Hematopoietic multipotent progenitor cell treated with erythropoietin and hydrocortisone succinate and interleukin-3 and kit ligand, for 17 days (in vitro differentiated cells): ENCODE measurements around the gene ABCC2.
A peak's percentile ranks its signal among the peaks of the same experiment; 100 is the strongest.

Experiments
- DNase-seq: peaks from one replicate; pipeline ENCODE4 v3.0.0-alpha.2; 2015; ENCODE audit warnings: low spot score

ABCC2 gene

GRCh38 chr10:99775850-99776249 is 6.6 kb upstream of the ABCC2 start:
- peak; percentile 41 for DNase-seq

DNA sequence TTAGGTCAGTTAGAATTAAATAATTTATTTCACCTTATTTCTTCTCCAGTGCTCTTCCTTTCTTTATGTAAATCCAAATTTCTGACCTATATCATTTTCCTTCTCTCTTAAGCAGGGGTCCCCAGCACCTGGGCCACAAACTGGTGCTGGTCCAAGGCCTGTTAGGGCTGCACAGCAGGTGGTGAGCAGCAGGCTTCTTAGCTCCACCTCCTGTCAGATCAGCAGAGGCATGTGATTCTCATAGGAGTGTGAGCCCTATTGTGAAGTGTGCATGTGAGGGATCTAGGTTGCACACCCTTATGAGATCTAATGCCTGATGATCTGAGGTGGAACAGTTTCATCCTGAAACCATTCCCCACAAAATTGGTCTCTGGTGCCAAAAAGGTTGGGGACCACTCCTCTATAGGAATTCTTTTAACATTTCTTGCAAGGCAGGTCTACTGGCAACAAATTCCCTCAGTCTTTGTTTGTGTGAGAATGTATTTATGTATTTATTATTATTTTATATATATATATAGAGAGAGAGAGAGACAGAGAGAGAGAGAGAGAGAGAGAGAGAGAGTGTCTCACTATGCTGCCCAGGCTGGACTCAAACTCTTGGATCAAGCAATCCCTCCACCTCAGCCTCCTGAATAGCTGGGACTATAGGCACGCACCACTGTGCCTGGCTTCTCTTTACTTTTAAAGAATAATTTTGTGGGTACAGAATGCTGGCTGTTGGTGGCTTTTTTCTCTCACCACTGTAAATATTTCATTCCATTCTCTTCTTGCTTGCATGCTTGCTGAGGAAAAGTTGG is 4.3 kb upstream of the ABCC2 start:
- DNase-seq = no peak

- DNase-seq = no peak
Measured at GRCh38 chr10:99779335-99779734, 3.1 kb upstream of the ABCC2 start.

- DNase-seq = no peak
Measured at GRCh38 chr10:99781734-99782429, 558 bp upstream of the ABCC2 start.

DNA sequence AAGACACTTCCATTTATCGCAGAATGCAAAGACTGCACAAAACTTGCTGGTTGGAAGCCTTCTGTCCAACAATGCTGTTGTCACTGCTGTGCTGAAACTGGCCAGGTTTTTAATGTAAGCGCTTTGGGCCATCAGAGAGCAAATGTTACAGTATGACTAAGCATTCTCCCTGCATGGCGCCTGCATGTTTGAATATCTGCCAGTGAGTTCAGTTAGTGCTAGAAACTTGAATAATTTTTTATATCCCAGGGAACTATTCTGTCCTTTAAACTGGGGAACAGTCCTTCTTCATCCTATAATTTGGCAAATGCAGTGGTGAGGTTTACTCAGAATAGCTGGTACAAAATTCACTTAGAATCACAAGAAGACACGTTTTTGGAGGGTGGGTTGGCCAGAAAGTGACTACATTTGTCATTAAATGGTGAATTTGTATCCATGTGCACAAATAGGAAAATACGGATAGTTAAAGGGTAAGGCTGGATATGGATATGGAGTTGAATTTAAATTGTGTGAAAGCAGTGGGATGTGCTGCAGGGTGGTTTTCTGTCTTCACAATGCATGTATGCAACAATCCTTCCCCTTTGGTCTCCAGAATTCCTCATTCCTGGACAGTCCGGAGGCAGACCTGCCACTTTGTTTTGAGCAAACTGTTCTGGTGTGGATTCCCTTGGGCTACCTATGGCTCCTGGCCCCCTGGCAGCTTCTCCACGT is 1.7 kb downstream of the ABCC2 start:
- no peak for DNase-seq

DNA sequence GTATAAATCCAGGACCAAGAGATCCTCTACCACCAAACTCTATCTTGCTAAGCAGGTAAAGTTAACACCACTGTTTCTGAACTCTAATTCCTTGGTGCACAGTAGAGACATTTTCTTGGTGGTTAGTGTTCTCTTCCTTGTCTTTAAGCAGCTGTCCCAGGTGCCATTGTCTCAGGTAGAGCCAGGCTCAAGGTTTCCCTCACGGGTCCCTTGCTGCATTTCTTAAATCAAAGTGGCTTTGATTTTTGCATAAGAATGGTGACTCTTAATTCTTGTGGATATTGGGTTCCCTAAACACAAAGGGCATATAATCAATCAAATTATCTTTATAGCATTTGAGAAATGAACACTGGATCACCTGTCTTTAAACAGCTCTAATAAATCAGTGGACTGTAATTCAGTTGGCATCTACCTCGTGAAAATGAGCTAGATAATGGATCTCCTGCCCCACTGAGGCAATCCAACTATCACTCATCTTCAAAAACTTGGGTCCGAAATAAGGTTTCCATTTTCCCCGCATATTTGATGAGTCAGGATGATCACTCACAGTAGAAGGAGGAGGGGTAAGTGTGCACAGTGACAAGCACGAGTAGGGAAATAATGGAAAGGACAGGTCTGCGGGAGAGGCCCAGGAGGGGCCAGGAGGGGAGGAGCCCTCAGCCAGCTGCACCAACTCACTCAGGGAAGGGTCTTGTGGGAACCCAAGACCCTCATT is 2.4 kb downstream of the ABCC2 start:
- DNase-seq = no peak

GRCh38 chr10:99785646-99786045 is 3.2 kb downstream of the ABCC2 start:
- DNase-seq = no peak

DNA sequence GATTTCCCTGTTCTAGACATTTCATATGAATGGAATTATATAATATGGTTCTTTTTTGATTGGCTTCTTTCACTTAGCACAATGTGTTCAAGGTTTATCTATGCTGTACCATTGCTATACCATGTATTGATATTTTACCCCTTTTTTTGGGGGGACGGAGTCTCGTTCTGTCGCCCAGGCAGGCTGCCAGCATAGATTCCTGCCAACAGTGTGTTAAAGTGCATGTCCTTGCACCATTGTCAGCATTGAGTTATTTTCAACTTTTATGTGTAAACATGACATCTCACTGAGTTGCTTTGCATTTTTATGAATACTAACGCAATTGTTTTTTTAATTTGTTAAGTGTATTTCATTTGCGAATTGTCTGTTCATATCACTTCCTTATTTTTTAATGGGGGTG is 4.9 kb downstream of the ABCC2 start:
- DNase-seq = no peak

GRCh38 chr10:99787782-99788445 is 5.5 kb downstream of the ABCC2 start:
- no peak for DNase-seq

DNA sequence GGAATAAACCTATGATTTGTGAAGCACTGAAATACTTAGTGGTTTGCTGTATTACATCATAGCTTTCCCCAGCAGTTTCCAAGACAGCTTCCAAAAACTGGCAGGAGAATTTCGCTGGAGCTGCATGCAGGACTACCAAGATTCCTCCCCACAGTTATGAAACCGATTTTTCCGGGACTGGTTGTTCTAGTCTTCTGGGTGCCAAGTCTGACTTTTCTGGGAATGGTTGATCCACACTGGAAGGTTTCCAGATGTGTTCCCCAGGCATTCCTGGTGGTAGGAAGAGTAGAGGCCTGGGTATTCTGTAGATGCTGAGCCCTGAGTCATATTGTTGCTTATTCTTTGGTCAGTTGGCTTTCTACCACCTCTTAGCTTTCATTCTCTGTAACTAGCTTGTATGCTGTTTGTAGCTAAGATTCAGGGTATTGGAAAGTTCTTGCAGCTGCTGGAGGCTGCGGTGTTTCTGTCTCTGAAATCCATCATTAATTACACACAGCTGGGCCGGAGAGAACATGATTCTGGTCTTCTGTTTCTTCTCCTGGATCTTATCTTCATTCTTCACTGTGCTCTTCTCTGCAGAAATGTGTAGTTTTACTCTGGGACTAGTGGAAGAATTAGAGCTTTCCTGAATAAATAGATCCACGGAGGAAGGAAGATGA is 6.3 kb downstream of the ABCC2 start:
- DNase-seq = no peak

DNA sequence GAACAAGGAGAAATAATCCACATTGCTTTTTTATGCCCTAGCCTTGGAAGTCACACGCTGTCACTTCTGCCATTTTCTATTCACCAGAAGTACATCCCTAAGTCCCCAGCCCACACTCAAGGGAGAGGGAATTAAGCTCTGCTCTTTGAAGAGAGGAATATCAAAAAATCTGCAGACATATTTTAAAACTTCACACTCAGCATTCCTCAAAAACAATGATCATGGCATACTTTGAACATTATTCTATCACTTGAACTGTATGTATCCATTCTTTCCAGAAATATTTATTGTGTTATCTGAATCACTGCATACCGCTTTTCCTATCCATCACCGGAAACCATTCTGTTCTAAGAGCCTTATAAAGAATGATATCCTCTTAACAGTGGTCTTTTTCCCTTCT is 9.4 kb downstream of the ABCC2 start:
- no peak for DNase-seq

GRCh38 chr10:99793819-99794218 is 11.4 kb downstream of the ABCC2 start:
- DNase-seq = no peak

- DNase-seq = no peak
Measured at GRCh38 chr10:99796928-99797327, 14.5 kb downstream of the ABCC2 start.

DNA sequence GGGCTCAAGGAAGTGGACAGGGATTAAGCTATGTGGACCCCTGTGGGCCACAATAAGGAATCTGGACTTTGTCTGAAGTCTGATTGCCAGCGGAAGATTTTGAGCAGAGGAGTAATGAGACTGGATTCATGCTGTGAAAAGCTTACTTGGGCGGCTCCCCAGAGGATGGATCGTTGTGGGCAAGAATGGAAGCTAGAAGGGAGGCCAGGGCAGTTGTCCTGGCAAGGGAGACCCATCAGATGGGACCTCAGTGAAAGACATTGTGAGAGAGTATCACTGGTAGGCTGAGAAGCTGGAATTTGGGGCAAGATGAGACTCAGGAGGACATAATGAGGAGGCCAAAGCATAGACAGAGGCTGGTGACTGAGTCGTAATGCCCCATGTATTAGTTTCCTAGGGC is 15.6 kb downstream of the ABCC2 start:
- DNase-seq = no peak

- DNase-seq = no peak
Measured at GRCh38 chr10:99798920-99799319, 16.5 kb downstream of the ABCC2 start.

DNA sequence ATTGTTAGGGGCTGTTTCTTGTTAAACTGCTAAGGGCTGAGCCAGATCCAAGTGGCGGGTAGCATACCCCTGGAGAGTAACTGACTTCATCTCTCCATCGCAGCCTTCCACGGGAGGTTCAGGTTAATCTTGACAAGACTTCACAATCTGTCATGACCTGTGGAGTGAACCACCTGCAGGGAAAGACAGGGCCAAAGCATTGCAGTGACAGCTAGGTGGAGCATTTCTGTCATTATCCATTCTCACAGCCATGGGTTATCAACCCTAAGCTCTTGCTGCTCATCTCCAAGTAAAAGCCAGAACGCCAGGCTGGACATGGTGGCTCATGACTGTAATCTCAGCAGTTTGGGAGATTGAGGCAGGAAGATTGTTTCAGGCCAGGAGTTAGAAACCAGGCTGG is 17.2 kb downstream of the ABCC2 start:
- DNase-seq = no peak

DNA sequence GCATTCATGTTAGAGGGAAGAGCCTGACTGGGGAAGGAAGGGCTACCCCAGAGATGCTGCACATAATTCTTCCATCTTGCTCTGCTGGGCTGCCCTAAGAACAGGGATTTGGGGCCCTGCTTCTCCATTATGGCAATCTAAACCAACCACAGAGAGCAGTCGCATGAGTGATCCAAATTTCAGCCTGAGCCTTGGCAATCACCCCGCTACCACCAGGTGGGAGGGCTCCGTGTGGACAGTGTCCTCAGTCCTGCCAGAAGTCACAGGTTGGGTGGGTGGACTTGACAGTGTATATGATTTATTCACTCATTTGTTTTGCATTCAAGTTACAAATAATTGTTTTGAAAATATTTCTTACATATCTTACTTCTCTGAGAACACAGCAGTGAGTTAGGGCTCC is 22.0 kb downstream of the ABCC2 start:
- no peak for DNase-seq

DNA sequence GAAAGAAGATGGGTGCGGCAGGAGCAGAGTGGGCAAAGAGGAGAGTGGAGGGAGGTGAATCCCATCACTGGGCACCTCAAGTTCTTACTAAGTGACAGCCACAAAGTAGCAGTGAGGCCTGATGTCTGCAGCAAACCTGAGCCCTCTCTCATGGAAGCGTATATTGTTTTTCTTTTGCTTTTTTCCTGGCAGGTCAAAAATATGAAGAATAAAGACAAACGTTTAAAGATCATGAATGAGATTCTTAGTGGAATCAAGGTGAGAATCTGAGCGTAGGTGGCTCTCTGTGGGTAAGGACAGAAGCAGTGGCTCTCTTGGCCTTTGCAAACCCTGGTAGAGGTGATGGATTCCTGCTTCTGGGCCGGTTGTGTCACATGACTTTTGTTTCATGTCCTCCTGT is 22.8 kb downstream of the ABCC2 start:
- DNase-seq = no peak

DNA sequence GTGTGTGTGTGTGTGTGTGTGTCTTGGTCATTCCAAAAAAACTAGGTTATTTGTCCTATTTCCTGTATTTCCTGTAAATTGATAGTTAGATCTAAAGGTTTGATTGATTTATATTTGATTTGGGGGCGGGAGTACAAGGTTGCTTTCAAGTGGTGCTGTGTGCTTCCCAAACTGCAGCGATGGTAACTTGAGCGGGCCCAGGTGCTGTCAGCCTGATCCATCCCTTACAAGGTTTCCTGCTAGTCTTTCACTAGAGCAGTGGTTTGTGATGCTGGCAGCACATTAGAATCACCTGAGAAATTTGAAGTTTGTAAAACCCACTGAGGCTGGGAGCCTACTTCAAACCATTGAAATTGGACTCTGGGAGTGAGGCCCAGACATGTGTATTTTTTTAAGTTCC is 23.7 kb downstream of the ABCC2 start:
- DNase-seq = no peak

GRCh38 chr10:99807786-99808185 is 25.3 kb downstream of the ABCC2 start:
- no peak for DNase-seq

DNA sequence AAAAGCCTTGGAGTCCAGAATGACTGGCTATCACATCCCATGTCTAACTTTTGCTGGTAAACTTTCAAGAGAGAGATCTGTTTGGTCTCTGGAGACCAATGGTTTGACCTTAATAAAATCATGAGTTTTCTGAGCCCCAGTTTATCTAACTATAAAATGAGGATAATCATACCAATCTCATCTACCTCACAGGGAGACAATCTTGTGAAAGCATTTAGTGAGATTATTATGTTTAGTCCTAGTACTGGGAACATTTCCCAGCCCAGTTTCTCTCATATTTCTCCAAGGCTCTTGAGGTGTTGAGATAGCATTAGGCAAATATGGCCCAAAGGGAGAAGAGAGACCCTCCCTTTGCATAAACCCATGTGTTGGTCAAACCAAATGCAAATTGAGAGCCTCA is 25.8 kb downstream of the ABCC2 start:
- DNase-seq = no peak
